ENCODE results near the gene PPFIBP2.
"Not testable (repeated sequence)": the region's sequence is repeated elsewhere in the genome, so short reads cannot be mapped to it uniquely, and the experiment has no call there.

PPFIBP2 gene

DNA sequence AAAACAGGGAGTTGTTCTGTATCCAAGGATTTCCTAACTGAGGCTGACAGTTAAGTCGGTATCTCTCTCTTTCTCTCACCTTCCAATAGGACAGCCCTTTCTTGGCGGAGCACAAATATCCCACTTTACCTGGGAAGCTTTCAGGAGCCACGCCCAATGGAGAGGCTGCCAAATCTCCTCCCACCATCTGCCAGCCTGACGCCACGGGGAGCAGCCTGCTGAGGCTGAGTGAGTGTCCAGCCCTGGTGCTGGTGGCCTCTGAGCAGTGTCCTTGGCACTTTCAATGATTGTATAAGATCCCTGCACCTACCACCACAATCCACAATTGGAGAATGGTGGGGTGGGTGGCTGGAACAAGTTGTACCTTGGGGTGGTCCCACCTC, 125.8 kb downstream of the PPFIBP2 start:
- no peak for DNase-seq

DNA sequence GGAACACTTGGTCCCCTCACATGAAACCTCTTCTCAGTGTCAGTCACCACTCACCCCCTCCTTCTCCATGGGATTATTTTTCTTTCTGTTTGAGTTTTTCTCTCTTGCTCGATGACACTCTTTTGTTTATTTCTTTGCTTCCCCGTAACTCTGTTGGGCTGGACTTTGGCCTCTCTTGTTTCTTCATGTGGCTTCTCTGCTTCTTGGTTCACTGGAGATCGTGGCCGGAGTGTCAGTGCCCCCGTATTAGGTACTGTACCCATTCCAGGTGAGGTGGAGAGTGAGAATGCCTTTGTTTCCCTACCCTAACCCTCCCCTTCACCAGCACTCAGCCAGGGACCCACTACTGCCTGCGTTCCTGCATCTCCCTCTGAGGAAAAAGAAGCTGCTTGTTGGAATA, 127.0 kb downstream of the PPFIBP2 start:
- no peak for DNase-seq

GRCh38 chr11:7642747-7643146, 128.9 kb downstream of the PPFIBP2 start:
- no peak for DNase-seq

- no peak for DNase-seq
These were observed 129.5 kb downstream of the PPFIBP2 start for GRCh38 chr11:7643314-7643713.

DNA sequence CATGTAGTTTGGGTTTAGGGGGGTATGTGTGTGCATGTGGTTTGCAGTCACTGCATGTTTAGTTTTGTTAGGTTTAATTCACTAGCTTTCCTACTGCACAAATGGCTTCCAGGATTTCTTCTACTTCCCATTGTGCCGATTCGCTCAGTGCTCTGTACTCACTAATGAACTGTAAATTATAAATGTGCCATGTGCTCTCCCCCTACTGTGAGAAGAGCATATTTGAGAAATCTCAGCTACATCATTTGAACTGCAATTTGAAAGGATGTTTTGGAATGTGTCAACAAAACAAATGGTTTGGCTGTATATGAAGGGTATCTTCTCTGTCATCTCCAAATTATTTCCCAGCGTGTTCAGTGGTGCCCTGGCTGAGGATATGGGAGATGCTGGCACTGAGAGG, 131.4 kb downstream of the PPFIBP2 start:
- no peak for DNase-seq

DNA sequence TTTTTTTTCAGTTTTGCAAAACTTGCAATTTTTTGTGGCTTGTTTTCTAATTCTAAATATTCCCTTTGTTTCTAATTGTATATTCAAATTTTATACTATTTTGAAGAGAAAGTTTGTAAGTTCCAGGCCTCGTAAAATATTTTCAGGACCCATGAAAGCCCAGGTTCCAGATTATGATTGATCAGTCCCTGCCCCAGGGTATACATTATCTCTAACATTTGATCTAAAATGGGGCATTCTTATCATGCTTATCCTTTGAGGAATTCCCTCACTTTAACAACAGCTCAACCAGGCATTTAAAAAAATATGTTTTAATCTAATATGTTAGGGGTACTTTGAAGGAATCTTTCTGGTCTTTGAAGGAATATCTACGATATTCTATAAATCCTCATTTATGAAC, 133.1 kb downstream of the PPFIBP2 start:
- no peak for DNase-seq

DNA sequence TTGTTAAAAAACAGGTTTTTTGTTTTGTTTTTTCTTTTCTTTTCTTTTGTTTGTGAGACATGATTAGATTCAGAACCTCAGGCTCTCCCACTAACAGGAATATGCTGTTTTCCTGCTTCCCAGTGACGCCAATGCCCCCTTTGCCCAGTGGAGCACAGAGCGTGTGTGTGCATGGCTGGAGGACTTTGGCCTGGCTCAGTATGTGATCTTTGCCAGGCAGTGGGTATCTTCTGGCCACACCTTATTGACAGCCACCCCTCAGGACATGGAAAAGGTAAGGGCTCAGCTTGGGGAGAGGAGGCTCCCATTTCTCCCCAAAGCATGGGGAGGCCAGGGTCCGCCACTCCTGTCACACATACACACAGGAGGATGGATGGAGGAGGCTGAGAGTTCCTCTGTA, 134.5 kb downstream of the PPFIBP2 start:
- DNase-seq: no peak

GRCh38 chr11:7651140-7651551, 137.3 kb downstream of the PPFIBP2 start:
- no peak for DNase-seq

DNA sequence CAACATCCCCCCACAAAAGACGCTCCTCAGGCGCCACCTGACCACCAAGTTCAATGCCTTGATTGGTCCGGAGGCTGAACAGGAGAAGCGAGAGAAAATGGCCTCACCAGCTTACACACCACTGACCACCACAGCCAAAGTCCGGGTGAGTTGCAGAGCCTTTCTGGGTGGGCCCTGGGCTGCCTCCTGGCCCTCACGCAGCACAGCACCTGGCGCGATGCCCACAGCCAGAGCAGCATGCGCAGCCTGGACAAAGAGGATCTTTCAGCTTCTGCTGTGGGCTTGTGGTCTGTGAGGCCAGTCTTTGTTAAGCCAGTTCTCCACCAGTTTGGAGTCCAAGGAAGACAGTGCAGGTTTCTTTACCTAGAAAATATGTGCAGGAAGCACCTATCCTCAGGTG, 137.9 kb downstream of the PPFIBP2 start:
- DNase-seq: no peak

DNA sequence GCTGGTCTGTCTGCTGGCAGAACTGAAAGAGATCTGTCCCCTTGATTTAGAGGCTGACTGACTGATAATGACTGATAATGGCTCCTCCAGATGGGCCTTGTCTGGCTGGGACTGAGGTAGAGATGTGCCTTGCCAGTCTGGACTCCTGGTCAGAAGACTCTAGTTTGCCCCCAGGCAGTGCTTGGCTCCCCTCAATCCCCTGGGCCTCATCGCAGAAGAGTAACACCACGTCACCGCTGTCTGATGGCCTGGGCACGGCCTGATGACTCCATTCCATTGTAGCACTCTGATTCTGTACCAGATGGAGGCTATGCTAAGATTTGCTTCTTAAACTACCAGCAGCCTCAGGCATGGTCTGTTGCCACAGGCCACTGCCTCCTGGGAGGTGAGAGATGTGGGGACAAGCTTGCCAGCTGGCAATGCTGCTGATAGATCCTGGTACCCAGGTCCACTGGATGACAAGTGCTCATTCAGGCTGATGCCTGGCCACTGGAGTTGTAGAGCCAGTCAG, 140.5 kb downstream of the PPFIBP2 start:
- no peak for DNase-seq

- no peak for DNase-seq
These were observed 141.7 kb downstream of the PPFIBP2 start for GRCh38 chr11:7655253-7656217.

DNA sequence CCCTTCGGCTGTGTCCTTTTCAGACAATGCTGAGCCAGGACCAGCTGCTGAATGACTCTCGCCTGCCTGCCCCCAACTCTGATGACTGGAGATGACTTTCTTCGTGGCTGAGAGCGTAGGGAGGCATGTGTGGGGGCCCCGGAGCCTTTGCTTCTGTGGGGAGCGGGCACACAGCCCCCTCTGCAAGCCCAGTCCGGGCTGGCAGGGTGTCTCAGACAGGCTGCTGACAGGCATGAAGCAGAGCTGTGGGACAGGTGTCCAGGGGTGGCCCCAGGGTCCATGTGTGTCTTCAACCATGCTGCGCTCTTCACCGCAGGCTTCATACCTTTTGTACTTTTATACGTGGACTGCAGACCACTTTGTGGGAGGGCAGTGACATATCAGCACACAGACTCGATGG, 142.9 kb downstream of the PPFIBP2 start:
- DNase-seq: no peak

- DNase-seq: no peak
These were observed 143.7 kb downstream of the PPFIBP2 start for GRCh38 chr11:7657306-7658025.

- not testable (repeated sequence) for DNase-seq
These were observed 149.7 kb downstream of the PPFIBP2 start for GRCh38 chr11:7663531-7663930.

GRCh38 chr11:7664867-7665266, 151.1 kb downstream of the PPFIBP2 start:
- DNase-seq: no peak

DNA sequence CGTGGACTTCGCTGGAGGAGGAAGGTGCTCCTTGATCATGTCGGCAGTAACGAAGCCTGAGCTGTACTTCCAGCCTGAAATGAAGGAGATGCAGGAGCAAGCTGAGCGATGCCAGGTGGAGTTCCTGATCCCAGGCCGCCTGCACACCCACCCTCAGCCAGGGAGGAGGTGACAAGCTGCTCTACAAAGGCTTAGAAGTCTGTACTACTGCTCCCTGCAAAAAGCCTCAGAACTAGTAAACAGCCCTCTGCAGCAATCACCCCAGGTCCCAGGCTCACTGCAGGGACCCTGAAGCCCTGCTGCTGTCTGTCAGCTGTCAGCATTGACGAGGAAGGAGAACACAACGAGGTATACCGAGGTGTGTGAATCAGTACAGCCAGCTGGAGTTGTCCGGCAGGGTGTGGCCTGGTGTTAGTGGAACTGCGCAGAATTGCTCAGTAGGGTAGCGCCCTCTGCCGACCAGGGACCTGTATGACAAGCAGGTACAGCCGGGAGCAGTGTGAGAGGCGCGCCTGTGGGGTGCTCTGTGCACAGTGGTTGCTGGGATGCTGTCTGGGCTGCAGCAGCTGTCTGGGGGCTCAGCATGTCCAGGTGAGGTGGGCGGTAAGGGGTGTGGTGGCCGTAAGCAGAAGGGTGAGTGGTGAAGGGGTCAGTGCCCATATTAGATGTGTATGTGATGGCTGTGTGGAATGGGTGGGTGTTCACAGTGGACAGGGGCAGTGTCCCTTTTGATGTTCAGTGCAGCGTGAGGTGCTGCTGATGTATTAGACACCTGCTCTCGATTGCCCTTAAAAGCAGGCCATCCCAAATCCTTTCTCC, 151.9 kb downstream of the PPFIBP2 start:
- DNase-seq: peak; percentile 74

DNA sequence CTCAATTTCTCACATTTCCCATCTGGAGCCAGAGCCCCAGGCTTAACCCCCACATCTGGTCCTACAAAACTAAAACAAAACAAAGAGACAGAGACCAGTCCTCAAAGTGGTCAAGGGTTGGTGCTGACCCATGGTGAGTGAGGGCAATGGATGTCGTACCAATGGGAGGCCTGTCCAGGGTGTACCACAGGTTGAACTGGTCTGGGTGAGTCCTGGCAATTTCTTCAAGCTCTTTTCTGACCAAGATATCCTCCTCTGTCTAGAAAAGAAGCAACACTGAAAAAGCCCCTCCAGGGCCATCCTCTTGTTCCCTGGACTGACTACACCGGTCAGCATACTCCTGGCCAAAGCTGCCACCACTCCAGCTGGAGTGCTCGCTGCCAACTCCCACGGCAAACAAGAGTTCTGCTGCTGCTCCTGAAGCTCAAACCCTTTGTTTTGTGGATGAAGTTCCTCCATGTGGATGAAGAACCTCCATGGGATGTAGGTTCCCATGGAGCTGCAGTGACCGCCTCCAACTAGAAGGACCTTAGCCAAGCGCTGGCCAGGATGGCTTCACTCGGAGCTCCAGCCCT, 152.6 kb downstream of the PPFIBP2 start:
- DNase-seq: no peak

DNA sequence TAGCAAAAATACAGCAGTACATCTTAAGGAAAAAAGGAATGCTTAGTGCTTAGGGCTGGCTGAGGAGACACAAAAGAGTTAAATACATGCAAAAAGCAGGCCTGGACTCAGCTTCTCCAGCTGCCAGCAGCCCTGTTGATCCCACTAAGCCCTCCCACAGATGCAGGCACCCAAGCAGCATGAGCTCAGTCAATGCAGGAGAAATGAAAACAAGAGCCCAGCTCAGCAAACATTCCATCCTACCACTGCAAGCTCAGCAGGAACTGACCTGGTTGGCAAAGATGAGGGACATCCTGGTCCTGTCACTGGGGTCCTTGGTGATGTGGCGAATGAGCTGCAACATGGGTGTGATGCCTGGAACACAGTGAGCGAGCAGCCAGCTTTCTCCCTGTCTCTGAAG, 153.7 kb downstream of the PPFIBP2 start:
- no peak for DNase-seq

DNA sequence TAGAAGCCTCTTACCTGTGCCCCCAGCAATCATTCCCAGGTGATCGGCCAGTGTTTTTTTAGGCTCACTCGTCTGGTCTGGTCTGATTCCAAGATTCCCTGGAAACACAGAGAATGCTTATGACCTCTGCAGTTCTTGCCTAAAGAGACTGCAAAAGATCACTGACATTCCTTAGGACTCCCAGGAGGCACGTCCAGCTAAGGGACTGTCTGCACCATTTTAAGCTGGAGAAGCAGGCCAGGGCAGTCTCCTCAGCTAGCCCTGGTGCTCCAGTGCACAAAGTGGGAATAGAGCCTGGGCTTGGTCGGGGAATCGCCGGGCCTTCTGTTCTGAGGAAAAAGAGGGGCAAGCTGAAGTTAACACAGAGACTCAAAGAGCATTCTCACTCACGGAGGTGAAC, 154.7 kb downstream of the PPFIBP2 start:
- no peak for DNase-seq

GRCh38 chr11:7668911-7669310, 155.1 kb downstream of the PPFIBP2 start:
- DNase-seq: no peak

GRCh38 chr11:7670641-7671040, 156.8 kb downstream of the PPFIBP2 start:
- no peak for DNase-seq

DNA sequence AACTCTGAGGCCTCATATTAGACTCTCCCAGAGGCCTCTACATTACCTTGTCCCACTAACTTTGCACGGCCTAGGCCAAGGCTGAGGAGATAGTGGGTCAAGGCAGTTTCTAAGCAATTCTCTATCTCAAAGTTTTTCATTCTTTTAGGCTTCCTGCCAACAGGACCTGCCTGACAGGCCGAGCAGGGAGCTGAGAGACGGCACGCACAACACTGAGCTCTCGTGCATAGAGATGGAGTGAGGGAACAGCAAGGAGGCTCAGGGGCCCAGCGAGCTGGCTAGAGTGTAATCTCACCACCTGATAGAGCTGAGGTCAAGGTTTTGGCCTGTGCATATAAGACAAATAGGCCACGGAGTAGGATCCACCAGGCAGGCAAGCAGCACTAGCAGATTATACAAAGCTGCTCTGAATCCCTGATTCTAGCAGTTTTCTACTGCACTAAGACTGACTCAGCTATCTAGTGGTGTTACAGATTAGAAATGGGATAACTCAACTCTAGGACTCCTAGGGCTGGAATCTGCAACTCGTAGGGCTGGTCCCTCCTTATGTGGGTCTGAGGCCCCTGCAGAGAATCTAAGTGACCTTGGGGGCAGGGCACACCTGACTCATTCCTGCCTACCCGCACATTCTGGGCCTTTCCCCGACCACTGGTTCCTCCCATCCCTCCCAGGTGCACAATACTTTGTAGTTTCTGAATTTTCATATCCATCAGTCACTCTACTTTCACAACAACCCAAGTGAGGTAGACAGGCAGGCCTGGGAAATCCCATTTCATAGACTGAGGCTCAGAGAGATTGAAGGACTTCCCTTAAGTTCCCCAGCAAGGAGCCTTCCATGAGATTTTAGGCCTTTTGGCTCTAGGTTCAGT, 157.8 kb downstream of the PPFIBP2 start:
- peak; percentile 27 for DNase-seq
